HepG2 (cell line): Measurements from ENCODE around the gene ATPAF1. TPM values are rescaled to one million over a fixed set of nuclear protein-coding genes. Genes with fewer than 3 reads are reported as not detected.

ENCODE experiments used
- ATAC-seq: fragments of 200-7000 bp; cut with Tn5 transposase; 3 replicates; pipeline ENCODE4 v1.9.1; 2020; ENCODE audit warnings: mild to moderate bottlenecking, moderate library complexity
- BruUV-seq: library from RNA; stranded (reverse); fragments of 400-500 nt; replicated peaks from 2 replicates; lab custom pipeline; 2021; lab: Mats Ljungman, UMichigan
- CTCF ChIA-PET: fragments of 300-600 bp; formaldehyde crosslinking; extraction: SDS; loops from one replicate; lab custom pipeline; 2021; ENCODE audit warnings: low total read pairs, inconsistent platforms, low intra/inter-chr PET ratio; lab: Yijun Ruan, JAX
- POLR2A ChIA-PET: fragments of 350-600 bp; sonication (Branson Sonifier 250); formaldehyde crosslinking; loops from one replicate; lab custom pipeline; 2020; ENCODE audit warnings: antibody characterized with exemption, inconsistent platforms; lab: Yijun Ruan, JAX
- DNase-seq: peaks from one replicate; pipeline ENCODE4 v3.0.0-alpha.2; 2015; ENCODE audit warnings: low spot score
- FAIRE-seq: peaks from 3 replicates; lab custom pipeline; 2011; peaks lifted over from hg19 to GRCh38; lab: Jason Lieb, UNC
- H2AFZ ChIP-seq: one replicate; pipeline ENCODE4 v1.6.1; 2011; ENCODE audit warnings: low read length, inconsistent platforms
- H3K27ac ChIP-seq: fragments of 300-600 bp; 3 replicates; pipeline ENCODE4 v1.8.0; 2011; ENCODE audit warnings: mixed run types, mild to moderate bottlenecking, mixed read lengths, low read length, inconsistent platforms; ENCODE audit not compliant: insufficient read depth; ENCODE audit errors: extremely low read length
- H3K27me3 ChIP-seq, 2 experiments: fragments of 200-600 bp in 1 of 2; 2 replicates in 1 of 2; 3 replicates in 1 of 2; pipeline versions ENCODE4 v1.6.0 to v1.8.0; 2011; ENCODE audit warnings: low read length in 2 of 2, mild to moderate bottlenecking in 2 of 2, moderate library complexity in 2 of 2, inconsistent platforms in 1 of 2; ENCODE audit not compliant: insufficient read depth in 2 of 2, control insufficient read depth in 1 of 2
- H3K36me3 ChIP-seq, 2 experiments: fragments of 200-600 bp in 1 of 2; replicated peaks in 1 of 2; 2 replicates in 1 of 2; 3 replicates in 1 of 2; pipeline versions ENCODE4 v1.5.1 to v1.8.0; 2011; ENCODE audit warnings: low read length in 2 of 2, inconsistent platforms in 1 of 2; ENCODE audit not compliant: insufficient read depth in 2 of 2, control insufficient read depth in 1 of 2
- H3K4me1 ChIP-seq: 2 replicates; pipeline ENCODE4 v1.5.1; 2012; ENCODE audit warnings: low read length, inconsistent platforms; ENCODE audit not compliant: insufficient read depth
- H3K4me2 ChIP-seq: 2 replicates; pipeline ENCODE4 v1.6.0; 2011; ENCODE audit warnings: low read depth, low read length, inconsistent platforms
- H3K4me3 ChIP-seq, 3 experiments: fragments of 200-600 bp in 1 of 3; sonication (generic), shearing (Covaris generic) in 1 of 3; replicated peaks in 1 of 3; 2 replicates each; pipeline ENCODE4 v1.5.1; 2011 to 2016; ENCODE audit warnings: low read length in 3 of 3, inconsistent platforms in 2 of 3, low read depth in 2 of 3, mild to moderate bottlenecking in 2 of 3, control low read depth in 1 of 3, mixed read lengths in 1 of 3; ENCODE audit not compliant: insufficient read depth in 1 of 3
- H3K79me2 ChIP-seq: one replicate; pipeline ENCODE4 v1.6.1; 2011; ENCODE audit warnings: low read length, inconsistent platforms; ENCODE audit not compliant: insufficient read depth
- H3K9ac ChIP-seq: 2 replicates; pipeline ENCODE4 v1.6.0; 2011; ENCODE audit warnings: mild to moderate bottlenecking, low read depth, low read length, inconsistent platforms; ENCODE audit not compliant: insufficient read depth
- H3K9me3 ChIP-seq: 2 replicates; pipeline ENCODE4 v1.5.1; 2012; ENCODE audit warnings: mild to moderate bottlenecking, low read length
- H4K20me1 ChIP-seq: 2 replicates; pipeline ENCODE4 v1.6.0; 2011; ENCODE audit warnings: inconsistent platforms, mild to moderate bottlenecking, low read length, moderate library complexity; ENCODE audit not compliant: insufficient read depth
- NFATC3 ChIP-seq: sonication (generic); formaldehyde crosslinking; IDR thresholded peaks from 2 replicates; pipeline ENCODE4 v1.5.1; 2020; ENCODE audit warnings: mild to moderate bottlenecking, missing genetic modification reagents
- PITX1 ChIP-seq: sonication (generic); formaldehyde crosslinking; IDR thresholded peaks from 2 replicates; pipeline ENCODE4 v1.5.1; 2020; ENCODE audit warnings: mild to moderate bottlenecking, missing genetic modification reagents
- PRPF4 ChIP-seq: fragments of 200-400 bp; formaldehyde crosslinking; IDR thresholded peaks from 2 replicates; pipeline ENCODE4 v1.6.1; 2016; ENCODE audit warnings: low read length, low read depth; ENCODE audit not compliant: poor library complexity, severe bottlenecking
- WGBS: methylation state at CpG from one replicate; pipeline ENCODE4 v1.1.6; 2017; ENCODE audit warnings: low lambda C conversion rate; 5-methylcytosine and 5-hydroxymethylcytosine counted together
- in situ Hi-C: cut with HindIII; loops from 2 replicates; pipeline ENCODE4 v1.10.0; 2017; ENCODE audit warnings: low pct_unique_long_range_greater_than_20kb; ENCODE audit not compliant: extremely low pct_ligation_motif_present
- intact Hi-C: fragments of 100-400 bp; cut with micrococcal nuclease; formaldehyde crosslinking; loops from one replicate; pipeline ENCODE4 v1.10.0; 2022; ENCODE audit not compliant: unreplicated experiment
- polyA plus RNA-seq, 8 experiments: library from polyadenylated mRNA; depleted of rRNA in 3 of 8; stranded (reverse) in 7 of 8; unstranded in 1 of 8; fragments of >200 nt; fragmentation: Illumina TruSeq in 4 of 8; extraction: Trizol in 4 of 8; gene quantifications; 2 replicates each; pipeline versions ENCODE4 v1.2.1 to v1.2.3, GENCODE V29; 2011 to 2016; ENCODE audit warnings: low read depth in 4 of 8, missing spikeins in 1 of 8, mixed read lengths in 1 of 8; ENCODE audit not compliant: insufficient read depth in 1 of 8
- total RNA-seq, 5 experiments: library from RNA; depleted of rRNA; stranded (reverse); fragments of >200 nt; fragmentation: Illumina TruSeq; extraction: Trizol; gene quantifications; 2 replicates each; pipeline ENCODE4 v1.2.3, GENCODE V29; 2016; ENCODE audit warnings: low read depth in 1 of 5
- TF ChIP-seq, protein P1 (sequence below): fragments of 450-650 bp; IDR thresholded peaks from 2 replicates; pipeline ENCODE4 v1.6.1; 2017
- TF ChIP-seq, protein P2 (sequence below): sonication (generic); formaldehyde crosslinking; IDR thresholded peaks from 2 replicates; pipeline ENCODE4 v1.4.0; 2020; ENCODE audit warnings: missing genetic modification reagents; ENCODE audit errors: not compliant biosample characterization

The ATPAF1 gene
- total and polyA plus RNA-seq, 2 of the 13 experiments (the other 11 are each of a cell fraction or from before 2014, with no cell fraction given): 66.6 to 76.7 TPM

DNA sequence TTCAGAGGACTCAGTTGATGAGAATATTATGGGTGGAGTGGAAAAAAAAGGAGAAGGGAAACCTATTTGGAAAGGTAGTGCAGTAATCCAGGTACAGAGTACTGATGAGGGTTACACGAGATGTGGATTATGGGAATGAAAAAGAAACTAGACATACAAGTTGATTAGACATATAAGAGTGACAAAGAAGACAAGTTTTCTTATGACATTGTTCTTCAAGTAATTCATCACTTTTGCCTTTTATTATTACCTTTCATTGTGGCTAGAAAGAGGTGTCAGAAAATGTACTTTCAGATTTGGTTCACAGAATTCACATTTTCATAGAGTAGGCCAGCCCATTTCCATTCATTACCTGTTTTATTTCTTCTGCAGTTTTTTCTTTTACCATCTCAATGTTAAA lies 10.4 kb downstream of the ATPAF1 start:
- Histone ChIP-seq H3K27ac (no peak overlapping the region), H3K79me2 (no peaks in the 10 kb centered on the region), H3K9me3 (no peaks in the 10 kb centered on the region), H3K27me3 (no peaks in the 10 kb centered on the region), H4K20me1 (no peaks in the 10 kb centered on the region), H2AFZ (no peak overlapping the region), H3K4me2 (no peak overlapping the region), H3K4me1 (no peaks in the 10 kb centered on the region), H3K9ac (no peak overlapping the region), H3K36me3 (peaks cover 2 to 26% of the 10 kb centered on the region in 2 experiments; a peak in 3 of 5 replicates), H3K4me3 (no peak overlapping the region)
- CTCF ChIA-PET: no interaction called here
- intact Hi-C loops: no loop called here
- TF ChIP-seq NFATC3 (CRISPR knock-in tag): no peak
- TF ChIP-seq, protein P1, sequence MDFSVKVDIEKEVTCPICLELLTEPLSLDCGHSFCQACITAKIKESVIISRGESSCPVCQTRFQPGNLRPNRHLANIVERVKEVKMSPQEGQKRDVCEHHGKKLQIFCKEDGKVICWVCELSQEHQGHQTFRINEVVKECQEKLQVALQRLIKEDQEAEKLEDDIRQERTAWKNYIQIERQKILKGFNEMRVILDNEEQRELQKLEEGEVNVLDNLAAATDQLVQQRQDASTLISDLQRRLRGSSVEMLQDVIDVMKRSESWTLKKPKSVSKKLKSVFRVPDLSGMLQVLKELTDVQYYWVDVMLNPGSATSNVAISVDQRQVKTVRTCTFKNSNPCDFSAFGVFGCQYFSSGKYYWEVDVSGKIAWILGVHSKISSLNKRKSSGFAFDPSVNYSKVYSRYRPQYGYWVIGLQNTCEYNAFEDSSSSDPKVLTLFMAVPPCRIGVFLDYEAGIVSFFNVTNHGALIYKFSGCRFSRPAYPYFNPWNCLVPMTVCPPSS: no peak
- no peak for TF ChIP-seq PRPF4
- WGBS: 100% methylated on average over 1 of the region's 1 CpG
- in situ Hi-C loops: no loop called here
- DNase-seq (no peak), ATAC-seq (no peak), FAIRE-seq (no peak)
- no TSS peak for BruUV-seq
- POLR2A ChIA-PET: interaction anchor here (1.5 kb wide), 1 partner anchor 10 kb away, joined by 4 read pairs; the partner anchor contains the start of gene ATPAF1

DNA sequence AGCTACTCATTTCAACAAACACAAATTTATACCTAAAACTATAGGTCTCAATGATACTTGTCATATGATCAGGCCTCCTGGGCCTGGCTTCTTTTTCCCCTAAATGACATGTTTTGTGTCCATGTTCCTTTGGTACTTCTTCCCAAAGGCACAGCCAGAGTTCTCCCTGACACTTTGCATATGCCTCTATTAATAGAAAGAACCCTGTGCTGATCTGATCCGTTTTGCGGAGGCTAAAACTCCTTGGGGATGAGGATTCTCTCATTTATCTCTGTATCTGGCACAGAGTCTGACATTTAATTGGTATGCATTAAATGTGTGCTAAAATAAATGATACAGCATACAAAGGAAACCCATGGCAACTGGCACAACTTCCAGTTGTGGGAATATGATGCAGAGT lies 11.5 kb downstream of the ATPAF1 start:
- no peak overlapping the region for H3K4me3 ChIP-seq
- no TSS peak for BruUV-seq
- in situ Hi-C loops (no loop called here), intact Hi-C loops (no loop called here)
- no peak overlapping the region for H2AFZ ChIP-seq
- DNase-seq: no peak
- no peak overlapping the region for H3K9ac ChIP-seq
- no peak overlapping the region for H3K4me2 ChIP-seq
- WGBS: 98% methylated on average over 2 of the region's 2 CpGs
- H3K4me1 ChIP-seq: no peaks in the 10 kb centered on the region
- H3K27me3 ChIP-seq: no peaks in the 10 kb centered on the region
- peaks cover 2 to 33% of the 10 kb centered on the region in 2 experiments; a peak in 3 of 5 replicates for H3K36me3 ChIP-seq
- H3K9me3 ChIP-seq: no peaks in the 10 kb centered on the region
- no peak overlapping the region for H3K27ac ChIP-seq
- TF ChIP-seq, protein P2, sequence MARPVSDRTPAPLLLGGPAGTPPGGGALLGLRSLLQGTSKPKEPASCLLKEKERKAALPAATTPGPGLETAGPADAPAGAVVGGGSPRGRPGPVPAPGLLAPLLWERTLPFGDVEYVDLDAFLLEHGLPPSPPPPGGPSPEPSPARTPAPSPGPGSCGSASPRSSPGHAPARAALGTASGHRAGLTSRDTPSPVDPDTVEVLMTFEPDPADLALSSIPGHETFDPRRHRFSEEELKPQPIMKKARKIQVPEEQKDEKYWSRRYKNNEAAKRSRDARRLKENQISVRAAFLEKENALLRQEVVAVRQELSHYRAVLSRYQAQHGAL (CRISPR knock-in tag): no peak
- no peak for TF ChIP-seq PITX1 (CRISPR knock-in tag)
- H4K20me1 ChIP-seq: no peaks in the 10 kb centered on the region
- ChIA-PET CTCF (no interaction called here), POLR2A (interaction anchor here (1.5 kb wide), 1 partner anchor 11 kb away, joined by 4 read pairs; the partner anchor contains the start of gene ATPAF1)
- FAIRE-seq: no peak
- H3K79me2 ChIP-seq: no peaks in the 10 kb centered on the region
- no peak for ATAC-seq
